ENCODE measurements around the gene MASP1.

The MASP1 gene

GRCh38 chr3:187228740-187229139 is 62.8 kb downstream of the MASP1 start:
- no peak overlapping the region for H3K4me2 ChIP-seq (ENCODE audit: low read depth, low read length, poor library complexity, severe bottlenecking)
- no peak overlapping the region for H2AFZ ChIP-seq (ENCODE audit: low read length)
- peaks cover 10% of the 10 kb centered on the region for H3K27me3 ChIP-seq (ENCODE audit: insufficient read depth, low read length, poor library complexity, severe bottlenecking)
- H3K4me1 ChIP-seq (ENCODE audit: insufficient read depth, low read length, poor library complexity, severe bottlenecking): no peaks in the 10 kb centered on the region
- no peaks in the 10 kb centered on the region for H3K79me2 ChIP-seq (ENCODE audit: insufficient read depth, low read length)
- no peaks in the 10 kb centered on the region for H3F3A ChIP-seq (ENCODE audit: low read depth)
- TF ChIP-seq CTCF (conservative IDR thresholded peaks at IDR 0.05; ENCODE audit: low read length) (no peak), EZH2phosphoT487 (IDR thresholded peaks at IDR 0.05; ENCODE audit: borderline replicate concordance) (no peak)
- H3K9ac ChIP-seq (ENCODE audit: low read depth, low read length, poor library complexity, severe bottlenecking): no peak overlapping the region
- H4K20me1 ChIP-seq (ENCODE audit: insufficient read depth, low read length, poor library complexity, severe bottlenecking): no peaks in the 10 kb centered on the region
- H3K9me3 ChIP-seq (ENCODE audit: insufficient read depth, low read depth, low read length): no peaks in the 10 kb centered on the region
- H3K36me3 ChIP-seq (ENCODE audit: insufficient read depth, low read length): no peaks in the 10 kb centered on the region
- H3K4me3 ChIP-seq (ENCODE audit: low read length, poor library complexity, severe bottlenecking): no peak overlapping the region
- H3K9me2 ChIP-seq (replicated peaks; ENCODE audit: low read depth, low read length): no peaks in the 10 kb centered on the region

GRCh38 chr3:187227658-187228258 is 63.8 kb downstream of the MASP1 start:
- Histone ChIP-seq H3K4me3 (ENCODE audit: low read length, poor library complexity, severe bottlenecking) (no peak overlapping the region), H3K4me1 (ENCODE audit: insufficient read depth, low read length, poor library complexity, severe bottlenecking) (no peaks in the 10 kb centered on the region), H3K9ac (ENCODE audit: low read depth, low read length, poor library complexity, severe bottlenecking) (no peak overlapping the region), H3K36me3 (ENCODE audit: insufficient read depth, low read length) (no peaks in the 10 kb centered on the region), H3F3A (ENCODE audit: low read depth) (no peaks in the 10 kb centered on the region), H3K9me3 (ENCODE audit: insufficient read depth, low read depth, low read length) (no peaks in the 10 kb centered on the region), H2AFZ (ENCODE audit: low read length) (no peak overlapping the region), H3K27me3 (ENCODE audit: insufficient read depth, low read length, poor library complexity, severe bottlenecking) (peaks cover 10% of the 10 kb centered on the region), H3K79me2 (ENCODE audit: insufficient read depth, low read length) (no peaks in the 10 kb centered on the region), H4K20me1 (ENCODE audit: insufficient read depth, low read length, poor library complexity, severe bottlenecking) (no peaks in the 10 kb centered on the region), H3K4me2 (ENCODE audit: low read depth, low read length, poor library complexity, severe bottlenecking) (no peak overlapping the region), H3K9me2 (replicated peaks; ENCODE audit: low read depth, low read length) (no peaks in the 10 kb centered on the region)
- TF ChIP-seq EZH2phosphoT487 (IDR thresholded peaks at IDR 0.05; ENCODE audit: borderline replicate concordance): no peak
- no peak for TF ChIP-seq CTCF (conservative IDR thresholded peaks at IDR 0.05; ENCODE audit: low read length)

GRCh38 chr3:187223799-187224198 is 67.7 kb downstream of the MASP1 start:
- Histone ChIP-seq H3K9me3 (ENCODE audit: insufficient read depth, low read depth, low read length) (no peaks in the 10 kb centered on the region), H3K4me2 (ENCODE audit: low read depth, low read length, poor library complexity, severe bottlenecking) (no peak overlapping the region), H3F3A (ENCODE audit: low read depth) (no peaks in the 10 kb centered on the region), H3K27me3 (ENCODE audit: insufficient read depth, low read length, poor library complexity, severe bottlenecking) (no peaks in the 10 kb centered on the region), H3K79me2 (ENCODE audit: insufficient read depth, low read length) (no peaks in the 10 kb centered on the region), H3K9me2 (replicated peaks; ENCODE audit: low read depth, low read length) (no peaks in the 10 kb centered on the region), H3K4me3 (ENCODE audit: low read length, poor library complexity, severe bottlenecking) (no peak overlapping the region), H3K36me3 (ENCODE audit: insufficient read depth, low read length) (no peaks in the 10 kb centered on the region), H3K9ac (ENCODE audit: low read depth, low read length, poor library complexity, severe bottlenecking) (no peak overlapping the region), H2AFZ (ENCODE audit: low read length) (no peak overlapping the region), H4K20me1 (ENCODE audit: insufficient read depth, low read length, poor library complexity, severe bottlenecking) (no peaks in the 10 kb centered on the region), H3K4me1 (ENCODE audit: insufficient read depth, low read length, poor library complexity, severe bottlenecking) (no peaks in the 10 kb centered on the region)
- TF ChIP-seq EZH2phosphoT487 (IDR thresholded peaks at IDR 0.05; ENCODE audit: borderline replicate concordance) (no peak), CTCF (conservative IDR thresholded peaks at IDR 0.05; ENCODE audit: low read length) (no peak)

Data from Loucy (cell line).